Neural cell (in vitro differentiated cells): ENCODE results near the gene PKP1.

Source experiments
- EP300 ChIP-seq: fragments of 450-650 bp; conservative IDR thresholded peaks from 2 replicates; pipeline ENCODE4 v1.6.1; 2014; ENCODE audit warnings: antibody characterized with exemption, mild to moderate bottlenecking, moderate library complexity; ENCODE audit not compliant: poor library complexity, severe bottlenecking
- EZH2 ChIP-seq: fragments of 200-600, 300-800 bp; shearing (Covaris generic), sonication (generic); IDR thresholded peaks from 2 replicates; pipeline ENCODE4 v1.6.1; 2014; ENCODE audit warnings: antibody characterized with exemption, low read length, borderline replicate concordance, mild to moderate bottlenecking; ENCODE audit not compliant: insufficient read depth, poor library complexity, severe bottlenecking
- RAD21 ChIP-seq: fragments of 450-650 bp; conservative IDR thresholded peaks from 2 replicates; pipeline ENCODE4 v1.6.1; 2014; ENCODE audit warnings: antibody characterized with exemption, mild to moderate bottlenecking, moderate library complexity
- TAF1 ChIP-seq: IDR thresholded peaks from 2 replicates; pipeline ENCODE4 v1.6.1; 2012; ENCODE audit warnings: low read depth
- TF ChIP-seq, protein P1 (sequence below): fragments of 450-650 bp; IDR thresholded peaks from 2 replicates; pipeline ENCODE4 v1.5.1; 2014; ENCODE audit warnings: antibody characterized with exemption, mild to moderate bottlenecking, moderate library complexity; ENCODE audit not compliant: poor library complexity, severe bottlenecking

DNA sequence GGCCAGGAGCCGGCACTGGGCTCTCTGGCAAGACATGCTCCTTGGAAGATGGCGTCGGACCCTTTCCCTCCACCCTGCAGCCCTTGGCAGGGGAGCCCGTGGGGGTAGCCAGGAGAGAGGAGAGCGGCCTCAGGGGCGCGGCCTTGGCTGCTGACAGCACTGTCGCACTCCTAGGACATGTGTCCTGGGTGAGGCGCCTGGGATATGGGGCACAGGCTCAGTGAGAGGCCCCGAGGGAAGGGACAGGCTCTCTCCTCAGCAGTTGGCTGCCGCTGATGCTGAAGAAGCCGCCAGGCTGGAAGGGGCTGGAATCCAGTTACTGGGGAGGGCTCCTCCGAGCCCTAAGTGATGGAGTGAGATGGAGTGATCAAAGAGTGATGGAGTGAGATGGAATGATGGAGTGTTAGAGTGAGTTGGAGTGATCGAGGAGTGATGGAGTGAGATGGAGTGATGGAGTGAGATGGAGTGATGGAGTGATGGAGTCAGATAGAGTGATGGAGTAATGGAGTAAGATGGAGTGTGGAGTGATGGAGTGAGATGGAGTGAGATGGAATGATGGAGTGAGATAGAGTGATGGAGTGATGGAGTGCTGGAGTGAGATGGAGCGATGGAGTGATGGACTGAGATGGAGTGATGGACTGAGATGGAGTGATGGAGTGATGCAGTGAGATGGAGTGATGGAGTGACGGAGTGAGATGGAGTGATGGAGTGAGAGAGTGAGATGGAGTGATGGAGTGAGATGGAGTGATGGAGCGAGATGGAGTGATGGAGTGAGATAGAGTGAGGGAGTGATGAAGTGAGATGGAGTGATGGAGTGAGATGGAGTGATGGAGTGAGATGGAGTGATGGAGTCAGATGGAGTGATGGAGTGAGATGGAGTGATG lies 27.6 kb upstream of the PKP1 start:
- TF ChIP-seq, protein P1, sequence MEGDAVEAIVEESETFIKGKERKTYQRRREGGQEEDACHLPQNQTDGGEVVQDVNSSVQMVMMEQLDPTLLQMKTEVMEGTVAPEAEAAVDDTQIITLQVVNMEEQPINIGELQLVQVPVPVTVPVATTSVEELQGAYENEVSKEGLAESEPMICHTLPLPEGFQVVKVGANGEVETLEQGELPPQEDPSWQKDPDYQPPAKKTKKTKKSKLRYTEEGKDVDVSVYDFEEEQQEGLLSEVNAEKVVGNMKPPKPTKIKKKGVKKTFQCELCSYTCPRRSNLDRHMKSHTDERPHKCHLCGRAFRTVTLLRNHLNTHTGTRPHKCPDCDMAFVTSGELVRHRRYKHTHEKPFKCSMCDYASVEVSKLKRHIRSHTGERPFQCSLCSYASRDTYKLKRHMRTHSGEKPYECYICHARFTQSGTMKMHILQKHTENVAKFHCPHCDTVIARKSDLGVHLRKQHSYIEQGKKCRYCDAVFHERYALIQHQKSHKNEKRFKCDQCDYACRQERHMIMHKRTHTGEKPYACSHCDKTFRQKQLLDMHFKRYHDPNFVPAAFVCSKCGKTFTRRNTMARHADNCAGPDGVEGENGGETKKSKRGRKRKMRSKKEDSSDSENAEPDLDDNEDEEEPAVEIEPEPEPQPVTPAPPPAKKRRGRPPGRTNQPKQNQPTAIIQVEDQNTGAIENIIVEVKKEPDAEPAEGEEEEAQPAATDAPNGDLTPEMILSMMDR: no peak
- no peak for TF ChIP-seq RAD21
- no peak for TF ChIP-seq TAF1
- TF ChIP-seq EP300: no peak
- no peak for TF ChIP-seq EZH2
